GM12872 (cell line): Measurements from ENCODE around the gene EIF2AK3.

Source experiments
- TF ChIP-seq, protein P1 (sequence below): IDR thresholded peaks from 3 replicates; pipeline ENCODE4 v1.5.1; 2011; ENCODE audit warnings: low read depth, mild to moderate bottlenecking, low read length, moderate library complexity; ENCODE audit not compliant: insufficient read depth

EIF2AK3 gene

DNA sequence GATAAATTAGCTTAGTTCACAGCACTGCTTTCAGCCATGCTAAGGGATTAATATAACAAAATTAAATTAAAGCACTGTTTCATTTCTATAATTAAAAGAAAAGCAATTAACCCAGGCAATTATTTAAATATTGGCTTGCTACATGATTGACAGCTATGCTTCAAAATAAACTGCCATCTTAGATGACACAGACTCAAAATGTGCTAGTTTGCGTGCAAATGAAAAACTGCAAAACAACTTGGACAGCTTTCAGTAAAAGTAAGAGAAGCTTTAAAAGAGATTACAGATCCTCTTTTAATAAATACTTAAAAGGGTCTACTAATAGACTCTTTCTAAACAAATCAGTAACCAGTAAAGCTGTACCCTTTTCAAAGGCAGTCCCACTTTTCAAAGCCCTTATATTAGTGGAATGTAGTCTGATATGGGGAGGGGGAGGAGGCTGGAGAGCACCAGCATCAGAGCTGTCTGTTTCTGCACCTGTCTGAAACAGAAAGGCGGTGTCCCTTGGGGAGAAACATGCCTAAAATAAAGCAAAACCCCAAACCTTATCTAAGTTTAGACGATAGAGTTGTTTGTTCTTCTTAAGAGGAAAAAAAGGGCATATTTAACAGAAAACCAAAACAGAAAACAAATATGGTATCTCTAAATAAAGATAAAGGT is 20.8 kb downstream of the EIF2AK3 start:
- TF ChIP-seq, protein P1, sequence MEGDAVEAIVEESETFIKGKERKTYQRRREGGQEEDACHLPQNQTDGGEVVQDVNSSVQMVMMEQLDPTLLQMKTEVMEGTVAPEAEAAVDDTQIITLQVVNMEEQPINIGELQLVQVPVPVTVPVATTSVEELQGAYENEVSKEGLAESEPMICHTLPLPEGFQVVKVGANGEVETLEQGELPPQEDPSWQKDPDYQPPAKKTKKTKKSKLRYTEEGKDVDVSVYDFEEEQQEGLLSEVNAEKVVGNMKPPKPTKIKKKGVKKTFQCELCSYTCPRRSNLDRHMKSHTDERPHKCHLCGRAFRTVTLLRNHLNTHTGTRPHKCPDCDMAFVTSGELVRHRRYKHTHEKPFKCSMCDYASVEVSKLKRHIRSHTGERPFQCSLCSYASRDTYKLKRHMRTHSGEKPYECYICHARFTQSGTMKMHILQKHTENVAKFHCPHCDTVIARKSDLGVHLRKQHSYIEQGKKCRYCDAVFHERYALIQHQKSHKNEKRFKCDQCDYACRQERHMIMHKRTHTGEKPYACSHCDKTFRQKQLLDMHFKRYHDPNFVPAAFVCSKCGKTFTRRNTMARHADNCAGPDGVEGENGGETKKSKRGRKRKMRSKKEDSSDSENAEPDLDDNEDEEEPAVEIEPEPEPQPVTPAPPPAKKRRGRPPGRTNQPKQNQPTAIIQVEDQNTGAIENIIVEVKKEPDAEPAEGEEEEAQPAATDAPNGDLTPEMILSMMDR, result no peak

- TF ChIP-seq, protein P1, result no peak
Measured at GRCh38 chr2:88603146-88603545, 24.1 kb downstream of the EIF2AK3 start.

GRCh38 chr2:88602022-88602421 is 25.2 kb downstream of the EIF2AK3 start:
- TF ChIP-seq, protein P1, result no peak

DNA sequence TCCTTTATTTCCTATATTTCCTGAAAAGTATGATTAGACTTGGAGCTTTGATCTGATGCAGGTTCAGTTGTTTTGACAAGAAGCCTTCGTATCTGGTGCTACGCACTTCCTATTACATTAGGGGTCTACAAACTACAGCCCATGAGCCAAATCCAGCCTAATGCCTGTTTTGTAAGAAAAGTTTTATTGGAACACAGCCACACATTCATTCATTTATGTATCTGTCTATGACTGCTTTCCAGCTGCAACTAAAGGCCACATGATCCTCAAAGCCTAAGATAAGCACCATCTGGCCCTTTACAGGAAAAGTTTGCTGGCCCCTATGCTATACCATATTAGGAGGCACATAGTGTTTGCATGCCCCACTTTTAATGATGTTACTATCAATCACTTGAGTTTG is 26.0 kb downstream of the EIF2AK3 start:
- TF ChIP-seq, protein P1, result no peak

GRCh38 chr2:88600038-88600465 is 27.2 kb downstream of the EIF2AK3 start:
- TF ChIP-seq, protein P1, result no peak

DNA sequence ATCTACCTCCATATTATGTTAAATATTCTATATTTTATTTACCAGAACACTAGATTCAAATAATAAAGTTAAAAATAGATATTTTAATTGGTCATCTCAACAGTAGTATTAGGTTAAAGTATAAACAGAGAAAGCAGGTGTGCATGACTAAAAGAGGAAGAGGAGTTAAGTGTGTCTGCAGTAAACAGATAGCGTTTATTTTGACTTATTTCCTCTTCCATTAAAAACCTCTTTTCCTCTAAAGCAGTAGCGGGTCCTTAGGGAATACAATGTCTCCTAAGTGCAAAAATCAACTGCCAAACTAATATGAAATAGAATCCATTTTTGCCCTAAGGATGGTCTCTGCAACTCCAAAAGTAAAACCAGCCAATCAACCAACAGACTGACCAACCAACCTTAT is 27.7 kb downstream of the EIF2AK3 start:
- TF ChIP-seq, protein P1, result no peak

GRCh38 chr2:88597168-88597567 is 30.1 kb downstream of the EIF2AK3 start:
- TF ChIP-seq, protein P1, result no peak
